GM18870 (cell line): Measurements from ENCODE around the gene MAP2K7.

Experiments
- ATAC-seq: cut with Tn5 transposase; IDR thresholded peaks from one replicate; pipeline ENCODE4 v1.9.1; 2021; ENCODE audit warnings: moderate library complexity; ENCODE audit not compliant: unreplicated experiment

MAP2K7 gene

DNA sequence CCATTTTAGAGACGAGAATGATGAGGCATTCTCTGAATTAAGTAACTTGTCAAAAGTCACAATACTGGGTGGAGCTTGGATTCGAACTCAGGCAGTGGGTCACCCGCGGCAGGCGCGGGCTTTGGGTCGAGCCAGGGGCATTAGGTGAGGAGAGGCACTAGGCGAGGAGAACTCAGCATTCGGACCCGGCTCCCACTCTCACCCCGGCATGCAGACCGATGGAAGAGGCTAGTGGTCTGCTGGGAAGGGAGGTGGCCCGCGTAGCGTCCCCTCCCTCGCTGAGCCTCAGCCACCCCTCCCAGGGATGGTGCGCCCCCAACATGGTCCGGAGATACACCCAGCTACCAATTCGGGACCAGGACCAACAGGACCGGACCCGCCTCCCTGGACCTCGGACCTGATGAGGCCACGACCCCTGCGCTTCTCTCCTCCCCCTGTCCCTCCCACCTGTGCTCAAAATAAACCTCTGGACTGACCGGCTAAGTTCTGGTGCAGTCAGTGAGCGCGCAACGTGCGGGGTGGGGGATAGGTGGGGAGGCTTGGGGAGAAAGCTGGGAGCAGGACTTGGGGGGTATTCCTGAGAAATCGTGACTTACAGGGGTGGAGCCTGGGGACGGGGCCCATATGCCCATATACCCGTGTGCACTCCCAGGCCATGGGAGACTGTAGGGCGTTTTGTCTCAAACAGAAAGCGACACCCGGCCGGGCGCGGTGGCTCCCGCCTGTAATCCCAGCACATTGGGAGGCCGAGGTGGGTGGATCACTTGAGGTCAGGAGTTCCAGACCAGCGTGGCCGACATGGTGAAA, 15.1 kb downstream of the MAP2K7 start:
- no peak for ATAC-seq

DNA sequence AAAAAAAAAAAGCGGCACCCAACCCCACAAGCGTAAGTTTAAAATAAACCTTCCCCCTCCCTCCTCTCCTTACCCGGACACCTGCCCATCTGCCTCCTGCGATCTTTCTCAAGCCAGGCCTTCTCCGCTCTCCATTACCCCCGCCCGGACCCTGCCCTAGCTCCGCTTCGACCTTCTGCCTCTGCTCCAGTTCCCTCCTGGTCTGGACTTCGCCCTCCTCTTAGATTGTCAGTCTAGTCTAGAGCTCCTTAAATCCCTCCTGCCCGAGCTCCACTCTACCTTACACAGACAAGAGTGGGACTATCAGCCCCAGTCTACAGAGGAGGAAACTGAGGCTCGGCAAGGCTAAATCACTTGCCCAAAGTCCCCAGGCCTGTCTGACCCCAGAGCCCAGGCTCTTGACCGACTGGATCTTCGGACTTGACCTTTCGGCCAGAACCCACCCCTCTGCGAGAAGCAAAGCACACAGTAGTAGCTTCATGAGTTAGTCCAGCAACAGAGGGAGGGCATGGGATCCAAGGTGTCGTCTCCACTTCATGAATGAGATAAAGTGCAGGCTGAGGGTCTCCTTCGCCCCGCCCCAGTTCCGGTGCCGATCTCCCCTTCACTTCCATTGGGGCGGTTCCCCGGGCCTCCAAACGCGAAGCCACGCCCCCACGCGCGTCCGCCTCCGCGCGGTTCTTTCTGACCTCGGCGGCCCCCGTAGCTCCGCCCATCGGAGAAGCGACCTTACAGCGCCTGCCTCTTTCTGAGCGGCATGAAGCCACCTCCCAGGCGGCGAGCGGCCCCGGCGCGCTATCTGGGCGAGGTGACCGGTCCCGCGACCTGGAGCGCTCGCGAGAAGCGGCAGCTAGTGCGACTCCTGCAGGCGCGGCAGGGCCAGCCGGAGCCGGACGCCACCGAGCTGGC, 16.2 kb downstream of the MAP2K7 start, which contains the start of gene SNAPC2:
Gene SNAPC2 (plus strand): TSS at position 729 of the 909 bp plus-strand sequence. CDS start 29 bp downstream, at position 758.
- ATAC-seq: peak; percentile 51

DNA sequence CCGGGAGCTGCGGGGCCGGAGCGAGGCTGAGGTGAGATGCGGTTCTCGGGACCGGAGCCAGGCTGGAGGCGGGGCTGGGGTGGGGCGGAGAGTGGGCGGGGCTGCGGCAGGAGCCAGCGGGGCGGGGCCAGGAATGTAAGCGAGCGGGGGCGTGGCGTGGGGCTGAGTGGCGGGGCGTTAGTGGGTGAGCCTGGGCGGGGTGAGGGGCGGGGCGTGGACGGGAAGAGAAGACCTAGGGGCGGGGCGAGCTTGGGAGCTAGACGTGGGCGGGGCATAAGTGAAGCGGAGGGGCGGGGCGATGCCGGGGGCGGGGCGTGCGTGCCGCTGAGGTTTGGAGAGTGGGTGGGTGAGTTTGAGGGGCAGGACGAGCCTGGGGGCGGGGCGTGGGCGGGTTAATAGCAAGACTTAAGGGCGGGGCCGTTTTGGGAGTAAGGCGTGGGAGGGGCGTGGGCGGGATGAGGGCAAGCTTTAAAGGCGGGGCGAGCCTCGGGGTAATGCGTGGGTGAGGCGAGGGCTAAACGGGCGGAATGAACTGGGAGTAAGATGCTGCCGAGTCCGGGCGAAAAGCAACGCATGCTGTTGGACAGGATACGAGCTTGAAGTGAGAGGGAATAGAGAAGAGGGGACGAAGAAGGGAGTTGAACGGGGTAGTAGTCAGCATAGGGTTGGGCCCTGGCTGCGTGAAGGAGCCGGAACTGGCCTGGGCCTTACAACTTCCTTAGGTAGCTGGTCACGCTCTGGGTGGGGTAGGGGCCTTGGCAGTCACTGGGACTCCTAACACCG, 17.0 kb downstream of the MAP2K7 start:
- peak; percentile 19 for ATAC-seq

DNA sequence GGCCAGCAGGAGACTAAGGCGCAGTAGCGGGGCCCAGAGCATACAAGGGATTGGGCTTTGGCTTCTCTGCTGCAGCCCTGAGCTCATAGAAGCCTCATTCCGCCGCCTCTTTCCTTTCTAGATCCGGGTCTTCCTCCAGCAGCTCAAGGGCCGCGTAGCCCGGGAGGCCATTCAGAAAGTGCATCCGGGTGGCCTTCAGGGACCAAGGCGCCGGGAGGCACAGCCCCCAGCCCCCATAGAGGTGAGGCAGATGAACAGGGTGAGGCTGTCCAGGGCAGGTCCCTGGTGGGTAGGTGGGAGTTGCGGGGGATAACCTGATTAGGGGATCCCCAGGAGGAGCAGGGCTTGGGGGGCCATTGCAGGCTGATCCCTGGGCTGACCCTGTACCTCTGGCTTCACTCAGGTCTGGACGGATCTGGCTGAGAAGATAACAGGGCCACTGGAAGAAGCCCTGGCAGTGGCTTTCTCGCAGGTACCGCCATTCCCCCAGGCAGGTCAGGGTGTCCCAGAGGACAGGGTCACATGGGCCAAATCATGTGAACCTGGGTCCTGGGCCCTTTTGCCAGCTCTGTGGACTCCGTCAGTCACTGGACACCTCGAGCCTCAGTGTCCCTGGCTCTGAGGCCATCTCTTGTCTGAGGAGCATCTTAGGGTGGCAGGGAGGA, 17.8 kb downstream of the MAP2K7 start:
- ATAC-seq: no peak

DNA sequence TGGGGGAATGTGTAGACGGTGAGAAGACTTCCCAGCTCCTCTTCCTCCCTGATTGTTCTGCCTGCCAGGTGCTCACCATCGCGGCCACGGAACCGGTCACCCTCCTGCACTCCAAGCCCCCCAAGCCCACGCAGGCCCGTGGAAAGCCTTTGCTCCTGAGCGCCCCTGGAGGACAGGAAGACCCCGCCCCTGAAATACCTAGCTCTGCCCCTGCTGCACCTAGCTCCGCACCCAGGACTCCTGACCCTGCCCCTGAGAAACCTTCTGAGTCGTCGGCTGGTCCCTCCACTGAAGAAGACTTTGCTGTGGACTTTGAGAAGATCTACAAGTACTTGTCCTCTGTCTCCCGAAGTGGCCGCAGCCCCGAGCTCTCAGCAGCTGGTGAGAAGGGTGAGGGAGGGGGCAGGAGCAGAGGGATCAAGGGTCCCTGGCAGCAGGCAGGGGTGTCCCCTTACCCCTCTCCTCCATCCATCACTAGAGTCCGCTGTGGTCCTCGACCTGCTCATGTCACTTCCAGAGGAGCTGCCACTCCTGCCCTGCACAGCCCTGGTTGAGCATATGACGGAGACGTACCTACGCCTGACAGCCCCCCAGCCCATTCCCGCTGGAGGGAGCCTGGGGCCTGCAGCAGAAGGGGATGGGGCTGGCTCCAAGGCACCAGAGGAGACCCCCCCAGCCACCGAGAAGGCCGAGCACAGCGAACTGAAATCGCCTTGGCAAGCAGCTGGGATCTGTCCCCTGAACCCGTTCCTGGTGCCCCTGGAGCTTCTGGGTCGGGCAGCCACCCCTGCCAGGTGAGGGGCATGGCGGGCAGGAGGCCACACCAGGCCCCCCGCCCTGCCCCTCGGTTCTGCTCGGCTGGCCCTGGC, 18.5 kb downstream of the MAP2K7 start:
- ATAC-seq: no peak

DNA sequence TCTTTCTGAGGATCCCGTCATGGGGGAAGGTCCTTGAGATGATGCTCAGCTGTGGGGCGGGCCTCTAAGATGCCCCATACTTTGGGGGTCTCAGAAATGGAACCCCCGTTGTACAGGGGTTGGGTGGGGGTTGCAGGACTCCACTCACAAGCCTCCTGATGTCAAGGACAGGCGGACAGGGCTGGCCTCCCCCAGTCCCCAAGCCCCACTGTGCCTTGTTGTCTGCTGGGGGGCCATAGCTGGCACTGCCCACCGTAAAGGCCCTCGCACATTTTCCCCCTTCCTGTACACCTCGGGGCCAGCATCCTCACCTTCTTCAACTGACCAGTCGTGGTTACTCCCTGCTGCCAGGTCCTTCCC, 19.1 kb downstream of the MAP2K7 start:
- no peak for ATAC-seq

DNA sequence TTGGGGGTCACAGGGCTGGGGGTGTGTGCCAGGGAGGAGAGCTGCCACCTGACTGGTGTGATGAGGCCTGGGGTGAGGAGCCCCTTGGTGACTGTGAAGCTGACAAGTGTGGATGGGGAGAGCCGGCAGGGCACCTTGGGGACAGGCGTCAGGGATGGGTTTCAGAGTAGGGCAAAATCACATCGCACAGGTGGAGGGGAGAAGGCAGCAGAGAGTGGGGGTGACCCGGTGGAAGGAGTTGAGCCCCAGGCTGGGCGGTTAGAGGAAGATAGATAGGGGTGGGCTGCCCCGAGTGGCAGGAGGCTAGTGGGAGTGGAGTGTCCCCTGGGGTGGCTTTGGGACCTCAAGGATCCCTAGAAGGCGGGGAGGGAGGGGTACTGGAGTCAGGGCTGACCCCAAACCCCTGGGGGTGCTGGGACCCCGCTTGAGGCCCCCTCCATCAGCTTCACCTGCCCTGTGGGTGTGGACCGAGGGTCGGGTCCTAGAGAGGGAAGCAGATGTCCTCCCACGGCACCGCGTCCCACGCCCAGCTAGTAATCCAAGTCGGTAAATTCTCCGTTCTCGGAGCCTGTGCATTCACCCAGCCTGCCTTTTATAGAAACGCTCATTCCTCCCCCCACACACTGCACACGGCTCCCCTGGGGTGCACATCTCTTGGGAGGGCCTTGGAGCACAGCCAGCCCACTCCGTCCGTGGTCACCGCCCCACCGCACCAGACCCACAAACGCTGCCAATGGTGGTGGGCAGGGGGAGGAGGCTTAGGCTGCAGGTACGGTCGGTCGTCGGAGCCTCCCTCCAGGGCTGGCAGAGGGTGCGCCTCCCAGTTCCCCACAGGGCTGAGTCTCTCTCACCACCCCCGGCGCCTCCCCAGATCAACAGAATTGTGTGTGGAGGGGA, 19.9 kb downstream of the MAP2K7 start:
- ATAC-seq: no peak

DNA sequence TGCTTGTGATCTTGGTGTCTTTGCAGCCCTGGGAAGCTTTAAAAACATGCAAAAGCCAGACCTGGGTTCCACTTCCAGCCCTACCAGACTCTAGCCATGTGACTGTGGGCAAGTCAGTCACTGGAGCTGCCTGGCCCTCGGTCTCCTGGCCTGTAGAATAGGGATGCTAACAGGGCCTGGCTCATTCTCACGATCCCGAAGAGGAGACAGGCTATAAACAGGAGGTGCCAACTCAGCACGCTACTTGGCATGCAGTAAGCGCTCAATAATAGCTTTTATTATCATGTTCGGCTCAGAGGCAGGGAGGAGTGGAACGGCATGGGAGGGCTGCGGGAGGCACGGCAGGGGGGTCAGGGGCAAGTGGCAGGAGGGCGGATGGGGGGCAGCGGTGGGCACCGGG, 20.6 kb downstream of the MAP2K7 start:
- ATAC-seq: no peak

DNA sequence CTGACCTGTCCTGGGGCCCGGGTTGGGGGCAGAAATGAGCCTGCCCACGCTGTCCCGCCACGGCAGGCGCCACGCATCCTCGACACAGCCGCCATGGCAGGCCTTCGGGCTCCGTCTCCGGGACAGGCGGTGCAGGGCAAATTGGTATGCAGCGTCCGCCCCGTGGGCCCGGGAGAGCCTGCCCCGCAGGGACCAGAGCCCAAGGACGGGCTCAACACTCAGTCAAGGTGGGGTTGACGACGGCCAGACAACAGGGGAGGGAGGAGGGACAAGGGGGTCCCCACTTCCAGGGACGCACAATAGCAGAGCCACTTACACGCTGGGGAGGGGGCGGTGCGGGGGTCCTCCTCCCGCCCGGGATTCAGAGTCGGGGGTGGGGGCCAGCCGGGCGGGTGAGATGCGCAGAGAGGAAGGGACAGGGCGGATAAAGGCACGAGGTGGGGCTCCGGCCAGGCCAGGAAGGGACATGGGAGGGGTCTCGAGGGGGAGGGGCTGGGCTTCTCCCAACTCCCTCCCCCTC, 21.0 kb downstream of the MAP2K7 start:
- no peak for ATAC-seq

DNA sequence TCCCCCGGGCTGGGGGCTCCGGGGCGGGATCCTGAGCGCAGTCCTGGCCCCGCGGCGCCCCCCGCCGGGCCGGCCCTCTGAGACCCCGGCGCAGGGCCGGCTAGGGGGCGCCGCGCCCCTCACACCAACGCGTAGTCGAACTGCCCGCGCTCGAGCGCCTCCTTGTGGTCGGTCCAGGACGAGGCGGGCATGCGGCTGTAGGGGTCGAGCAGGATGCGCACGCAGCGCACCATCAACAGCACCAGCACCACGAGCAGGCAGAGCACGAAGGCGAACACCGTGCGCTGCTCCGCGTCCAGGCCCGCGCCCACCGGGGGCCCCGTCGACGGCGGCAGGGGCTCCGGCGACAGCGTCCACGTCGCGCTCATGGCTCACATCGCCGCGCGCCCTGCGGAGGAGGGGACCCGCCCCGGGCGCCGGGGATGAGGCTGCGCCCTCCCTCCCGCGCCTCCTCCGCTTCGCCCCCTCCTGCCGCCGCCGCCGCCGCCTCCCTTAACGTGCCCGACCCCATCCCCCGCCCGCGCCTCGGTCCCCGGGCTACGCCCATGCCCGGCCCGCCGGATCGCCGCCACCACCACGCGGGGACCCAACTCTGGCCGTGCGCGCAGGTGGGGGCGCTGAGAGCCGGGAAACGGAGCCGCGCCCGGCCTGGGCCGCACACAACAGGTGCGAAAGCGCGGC, 21.6 kb downstream of the MAP2K7 start:
- ATAC-seq: no peak

DNA sequence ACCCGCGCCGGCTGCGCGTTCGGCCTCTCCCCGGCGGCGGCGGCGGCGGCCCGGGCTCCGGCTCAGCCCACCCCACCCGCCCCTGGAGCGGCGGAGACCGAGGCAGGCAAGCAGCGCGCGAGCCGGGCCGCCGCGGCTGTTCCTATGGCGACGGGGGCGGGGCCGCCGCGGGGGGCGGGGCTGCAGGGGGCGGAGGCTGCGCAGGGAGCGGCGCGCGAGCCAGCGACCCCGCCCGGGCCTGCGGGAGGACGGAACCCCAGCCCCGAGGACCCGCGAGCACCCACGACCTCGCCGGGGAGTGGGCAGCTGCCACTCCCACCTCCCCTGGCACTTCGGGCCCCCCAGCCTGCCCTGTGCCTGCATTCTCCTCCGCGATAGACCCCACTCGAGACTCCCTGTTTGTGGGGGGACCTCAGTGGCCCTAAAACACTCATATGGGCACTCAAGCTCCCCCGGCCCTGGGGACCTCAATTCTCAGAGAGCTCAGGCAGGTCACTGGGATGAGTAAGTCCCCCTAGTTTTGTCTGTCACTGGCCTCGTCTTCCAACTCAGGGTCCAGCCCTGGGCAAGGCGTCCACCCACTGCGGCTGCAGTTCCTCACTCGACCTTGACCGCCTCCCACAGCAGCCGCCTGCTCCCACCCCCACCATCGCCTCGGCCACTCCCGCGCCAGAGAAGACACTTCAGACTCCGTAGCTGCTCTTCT, 22.5 kb downstream of the MAP2K7 start, which contains the start of gene CTXN1:
Gene CTXN1 (minus strand): TSS at position 115 of the 706 bp plus-strand sequence. CDS start 597 bp downstream, outside the sequence.
- no peak for ATAC-seq

DNA sequence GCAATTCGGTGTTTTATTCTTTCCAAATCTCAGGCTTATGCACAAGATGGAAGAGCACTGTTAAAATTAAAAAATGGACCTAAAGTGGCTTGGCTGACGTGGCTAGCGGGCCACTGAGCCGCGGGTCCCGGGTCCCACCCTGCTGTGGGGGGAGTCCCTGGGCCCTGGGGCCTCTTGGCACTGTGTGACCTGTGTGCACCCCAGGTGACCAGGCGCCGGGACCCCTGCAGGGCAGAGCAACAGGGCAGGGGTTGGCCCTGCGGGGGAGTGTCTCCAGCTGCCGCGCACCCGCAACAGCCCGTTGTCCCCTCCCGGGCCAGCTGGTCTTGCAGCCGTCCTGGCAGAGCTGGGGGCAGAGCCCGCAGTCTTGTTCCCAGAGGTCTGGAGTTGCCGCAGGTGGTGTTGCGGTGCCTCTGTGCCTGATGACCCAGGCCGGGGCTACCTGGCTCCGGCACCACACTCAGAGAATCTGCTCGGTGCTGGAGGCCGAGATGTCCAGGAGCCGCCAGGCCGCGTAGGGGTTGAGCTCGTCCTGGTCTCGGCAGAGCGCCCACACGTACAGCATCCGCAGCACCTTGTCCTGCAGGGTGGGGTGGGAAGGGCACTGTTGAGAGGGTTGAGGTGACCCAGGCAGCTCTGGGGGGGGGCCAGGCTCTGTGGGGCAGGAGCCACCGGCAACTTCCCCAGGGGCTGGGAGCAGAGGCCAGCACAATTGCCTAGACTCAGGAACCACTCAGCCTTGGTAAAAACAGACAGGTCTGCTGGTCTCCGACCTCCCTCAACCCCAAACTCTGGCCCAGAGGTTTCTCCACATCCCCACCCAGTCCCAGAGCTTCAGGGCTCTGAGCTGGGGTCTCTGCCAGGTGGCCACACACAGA, 23.3 kb downstream of the MAP2K7 start:
- no peak for ATAC-seq

DNA sequence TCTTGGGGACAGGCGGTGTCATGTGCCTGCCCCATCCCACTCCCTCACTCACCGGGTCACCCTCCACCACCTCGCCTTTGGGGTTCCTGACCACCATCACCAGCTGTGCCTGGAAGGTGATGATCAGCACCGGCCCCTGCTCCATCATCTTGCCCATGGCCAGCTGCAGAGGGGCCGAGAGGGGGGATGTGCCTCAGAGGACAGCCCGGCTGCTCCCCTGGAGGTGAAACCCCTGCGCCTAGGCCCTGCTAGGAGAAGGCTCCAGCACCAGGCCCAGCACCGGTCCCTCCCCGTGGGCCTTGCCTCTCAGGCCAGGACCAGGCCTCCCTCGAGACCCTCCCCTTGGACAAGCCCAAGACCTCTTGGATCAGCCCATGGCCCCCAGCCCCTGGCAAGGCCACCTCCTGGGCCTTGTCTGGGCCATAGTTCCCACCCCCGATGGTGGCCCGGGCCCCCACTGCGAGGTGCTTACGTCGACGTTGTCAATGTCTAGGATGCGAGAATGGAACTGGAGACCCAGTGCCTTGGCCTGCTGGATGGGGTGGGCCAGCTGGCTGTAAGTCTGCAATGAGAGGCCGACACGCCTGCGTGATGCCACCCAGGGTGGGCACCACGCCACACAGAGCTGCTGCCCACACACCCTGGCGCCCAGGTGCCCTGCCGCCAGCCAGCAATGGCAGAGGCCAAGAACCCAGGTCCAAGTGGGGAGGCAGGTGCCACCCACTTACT, 24.1 kb downstream of the MAP2K7 start:
- ATAC-seq: no peak

DNA sequence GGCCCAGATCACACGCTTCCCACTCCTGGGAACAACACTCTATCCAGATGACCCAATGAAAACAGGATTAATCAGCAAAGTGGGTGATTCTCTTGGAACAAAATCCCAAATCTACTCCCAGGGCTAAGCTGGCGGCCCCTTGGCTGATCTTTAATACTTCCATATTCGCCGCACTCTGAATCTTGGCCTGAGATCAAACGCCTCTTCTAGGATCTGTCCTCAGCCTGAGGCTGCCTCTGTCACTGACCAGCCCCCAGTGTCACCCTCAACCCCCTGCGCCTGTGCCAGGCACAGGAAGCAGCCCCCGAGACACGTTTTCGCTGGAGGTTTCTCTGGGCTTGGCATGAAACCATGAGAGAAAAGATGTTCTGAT, 24.6 kb downstream of the MAP2K7 start:
- no peak for ATAC-seq
